HK-2 (cell line): ENCODE data around the gene DPH7.
A peak's percentile ranks its signal among the peaks of the same experiment; 100 is the strongest.
"Not testable (repeated sequence)": the region's sequence is repeated elsewhere in the genome, so short reads cannot be mapped to it uniquely, and the experiment has no call there.

ENCODE experiments used
- DNase-seq: peaks from one replicate; pipeline ENCODE4 v3.0.0-alpha.2; 2018; ENCODE audit not compliant: unreplicated experiment

DPH7 gene

DNA sequence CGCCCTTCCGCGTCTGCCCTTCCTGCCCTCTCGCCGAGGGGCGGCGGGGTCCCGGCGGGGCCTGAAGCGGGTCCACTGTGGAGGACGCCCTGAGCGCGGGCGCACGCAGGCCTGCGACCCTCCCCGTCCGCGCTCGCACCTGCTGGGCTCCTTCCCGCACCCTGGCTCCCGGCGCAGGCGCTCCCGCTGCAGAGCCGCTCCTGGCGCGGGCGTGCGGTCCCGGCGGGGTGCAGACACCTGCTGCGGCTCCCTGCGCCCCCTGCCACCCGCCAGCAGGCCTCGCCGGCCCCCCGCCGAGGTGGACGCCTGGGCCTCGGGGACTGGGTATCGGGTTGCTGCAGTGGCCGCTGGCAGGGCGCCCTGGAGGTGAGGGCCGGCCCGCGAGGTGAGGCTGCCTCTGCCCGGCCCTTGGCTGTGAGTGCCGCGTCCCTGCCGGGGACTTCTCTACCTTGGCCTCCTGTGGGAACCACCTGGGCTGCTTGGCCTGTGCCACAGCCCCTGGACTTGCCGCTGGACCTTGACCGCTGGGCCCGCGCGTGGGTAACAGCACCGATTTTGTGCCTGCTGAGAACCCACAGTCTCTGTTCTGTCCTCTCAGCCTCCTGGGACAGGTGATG, 27.4 kb upstream of the DPH7 start:
- DNase-seq = peak; percentile 57

DNA sequence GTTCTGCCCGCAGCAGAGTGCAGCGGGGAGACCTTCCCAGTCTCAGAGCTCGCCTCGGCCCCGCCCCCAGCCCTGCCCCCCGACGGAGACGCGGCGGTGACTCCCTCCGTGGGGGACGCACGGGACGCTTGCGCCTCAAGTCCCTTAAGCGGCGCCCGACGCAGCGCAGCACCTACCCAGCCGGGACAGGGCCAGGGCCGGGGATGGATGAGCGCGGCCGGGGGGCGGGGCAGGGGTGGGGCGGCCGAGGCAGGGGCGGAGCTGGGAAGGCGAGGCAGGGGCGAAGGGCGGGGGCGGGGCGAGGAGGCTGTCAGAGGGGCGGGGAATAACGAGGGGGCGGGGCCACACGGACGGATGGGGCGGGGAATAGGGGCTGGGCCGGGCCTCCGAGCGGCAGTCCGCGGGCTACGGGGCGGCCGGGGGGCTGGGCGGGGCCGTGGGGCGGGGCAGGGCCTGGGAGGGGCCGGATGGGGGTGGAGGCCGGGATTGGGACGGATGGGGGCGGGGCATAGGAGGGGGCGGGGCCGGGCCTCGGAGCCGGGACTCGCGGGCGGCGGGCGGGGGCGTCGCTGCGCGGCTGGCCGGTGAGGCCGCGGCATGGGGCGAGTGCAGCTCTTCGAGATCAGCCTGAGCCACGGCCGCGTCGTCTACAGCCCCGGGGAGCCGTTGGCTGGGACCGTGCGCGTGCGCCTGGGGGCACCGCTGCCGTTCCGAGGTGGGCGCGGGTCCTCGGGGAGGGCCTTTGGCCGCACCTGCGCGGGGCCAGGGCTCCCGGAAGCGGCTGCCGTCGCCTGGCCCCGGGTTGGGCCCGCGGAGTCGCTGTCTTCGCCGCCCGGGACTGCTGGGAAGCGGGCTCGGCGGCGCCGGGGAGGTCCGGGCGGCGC, 26.6 kb upstream of the DPH7 start, which contains the start of gene ARRDC1:
ARRDC1 (plus strand) TSS at position 566 of the 884 bp plus-strand sequence; CDS start at position 598, 32 bp downstream.
- DNase-seq = peak; percentile 97

DNA sequence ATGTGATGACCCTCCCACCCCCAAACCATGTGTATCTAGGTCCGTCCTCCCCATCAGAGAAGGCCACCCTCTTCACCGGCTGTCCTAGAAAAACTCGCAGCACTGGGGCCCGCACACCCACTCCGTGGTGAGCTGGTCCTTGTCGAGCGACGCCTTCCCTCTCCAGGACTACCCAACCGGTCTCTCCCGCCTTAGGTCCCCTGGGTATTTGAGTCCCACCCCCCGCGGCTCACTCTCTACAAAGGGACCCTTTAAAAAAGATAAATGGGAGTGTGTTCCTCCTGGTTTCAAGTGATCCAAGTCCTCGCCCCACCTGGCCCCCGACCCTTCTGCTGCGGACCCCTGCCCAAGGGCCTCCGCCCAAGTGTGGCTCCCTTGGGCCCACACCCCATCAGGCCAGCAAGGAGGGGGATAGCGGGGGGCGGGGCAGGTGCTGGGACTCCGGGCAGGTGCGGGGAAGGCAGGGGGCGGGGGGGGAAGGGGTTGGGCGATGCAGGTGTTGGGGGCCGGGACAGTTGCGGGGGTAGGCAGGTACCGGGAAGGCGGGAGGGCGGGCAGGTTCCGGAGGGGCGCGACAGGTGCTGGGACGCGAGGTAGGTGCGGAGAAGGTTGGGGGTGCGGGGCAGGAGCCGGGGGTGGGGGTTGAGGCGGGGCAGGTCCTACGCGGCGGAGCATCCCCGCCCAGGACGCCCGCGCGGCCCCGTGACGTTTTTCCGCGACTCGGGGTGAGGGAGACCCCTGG, 25.8 kb upstream of the DPH7 start:
- DNase-seq = no peak

DNA sequence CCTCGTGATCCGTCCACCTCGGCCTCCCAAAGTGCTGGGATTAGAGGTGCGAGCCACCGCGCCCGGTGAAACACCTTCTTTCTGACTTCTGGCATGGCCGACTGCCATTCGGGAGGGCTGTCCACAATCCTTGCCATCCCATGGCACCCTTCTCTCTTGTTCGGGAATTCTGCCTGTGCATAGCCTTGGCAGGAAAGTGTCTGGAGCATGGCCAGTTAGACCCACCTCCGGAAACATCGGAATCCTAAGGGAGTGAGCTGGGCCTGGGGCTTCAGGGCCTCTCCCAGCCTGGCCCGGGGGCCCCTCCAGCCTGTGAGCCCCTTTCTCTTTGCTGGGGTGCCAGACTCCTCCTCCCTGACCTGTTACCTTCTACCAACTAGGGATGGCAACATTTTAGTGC, 25.2 kb upstream of the DPH7 start:
- DNase-seq = no peak

DNA sequence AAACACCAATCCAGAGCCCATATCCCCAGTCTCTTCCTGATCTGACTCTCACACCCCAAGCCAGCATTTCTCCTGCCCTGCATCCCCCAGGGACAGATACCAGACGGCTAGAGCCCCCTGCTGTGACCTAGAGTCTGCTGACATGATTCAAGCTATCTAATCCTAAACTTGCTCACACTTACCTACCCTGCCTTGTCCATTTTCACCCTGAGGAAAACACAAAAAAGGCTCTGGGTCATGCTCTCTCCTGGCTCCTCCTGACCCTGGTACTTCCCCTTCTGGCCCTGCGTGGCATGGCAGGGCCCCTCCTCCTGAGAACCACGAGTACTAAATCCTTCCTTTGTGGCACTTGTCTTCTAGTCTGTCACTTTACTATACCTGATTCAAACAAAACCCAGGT, 23.9 kb upstream of the DPH7 start:
- DNase-seq = no peak

DNA sequence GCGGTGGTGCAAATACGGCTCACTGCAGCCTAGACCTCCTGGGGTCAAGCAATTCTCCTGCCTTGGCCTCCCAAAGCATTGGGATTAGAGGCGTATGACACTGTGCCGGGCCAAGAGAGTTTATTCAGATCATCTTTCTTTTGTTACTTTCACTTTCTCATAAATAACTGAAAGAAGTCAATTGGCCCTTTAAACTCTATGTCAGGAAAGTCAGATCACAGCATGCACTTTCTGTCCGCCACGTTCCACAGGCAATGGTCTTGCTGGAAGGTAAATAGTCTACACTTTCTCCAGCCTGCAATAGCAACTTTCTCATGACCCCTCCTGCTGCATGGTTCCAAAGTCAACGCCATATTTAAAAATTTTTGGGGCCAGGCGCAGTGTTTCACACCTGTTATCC, 20.2 kb upstream of the DPH7 start:
- DNase-seq = no peak

DNA sequence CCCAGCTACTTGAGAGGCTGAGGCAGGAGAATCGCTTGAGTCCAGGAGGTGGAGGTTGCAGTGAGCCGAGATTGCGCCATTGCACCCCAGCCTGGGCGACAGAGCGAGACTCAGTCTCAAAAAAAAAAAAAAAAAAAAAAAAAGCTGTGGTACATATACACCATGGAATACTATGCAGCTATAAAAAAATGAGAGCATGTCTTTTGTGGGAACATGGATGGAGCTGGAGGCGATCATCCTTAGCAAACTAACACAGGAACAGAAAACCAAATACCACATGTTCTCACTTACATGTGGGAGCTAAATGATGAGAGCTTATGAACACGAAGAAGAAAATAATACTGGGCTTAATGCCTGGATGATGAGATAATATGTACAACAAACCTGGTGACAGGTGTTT, 17.9 kb upstream of the DPH7 start:
- not testable (repeated sequence) for DNase-seq

DNA sequence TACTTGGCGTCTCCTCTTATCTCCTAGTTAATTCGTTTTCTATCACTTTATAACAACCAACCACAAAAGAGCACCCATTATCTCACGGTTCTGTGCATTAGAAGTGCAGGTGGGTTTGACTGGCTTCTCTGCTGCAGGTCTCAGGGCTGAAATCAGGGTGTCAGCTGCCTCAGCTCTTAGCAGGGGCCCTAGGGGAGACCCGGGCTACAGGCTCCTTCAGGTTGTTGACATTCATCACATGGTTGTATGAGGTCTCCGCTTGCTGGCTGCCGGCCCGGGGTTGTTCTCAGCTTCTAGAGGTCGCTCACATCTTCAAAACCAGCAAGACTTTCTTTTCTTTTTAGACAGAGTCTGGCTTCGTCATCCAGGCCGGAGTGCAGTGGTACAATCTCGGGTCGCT, 14.5 kb upstream of the DPH7 start:
- no peak for DNase-seq

DNA sequence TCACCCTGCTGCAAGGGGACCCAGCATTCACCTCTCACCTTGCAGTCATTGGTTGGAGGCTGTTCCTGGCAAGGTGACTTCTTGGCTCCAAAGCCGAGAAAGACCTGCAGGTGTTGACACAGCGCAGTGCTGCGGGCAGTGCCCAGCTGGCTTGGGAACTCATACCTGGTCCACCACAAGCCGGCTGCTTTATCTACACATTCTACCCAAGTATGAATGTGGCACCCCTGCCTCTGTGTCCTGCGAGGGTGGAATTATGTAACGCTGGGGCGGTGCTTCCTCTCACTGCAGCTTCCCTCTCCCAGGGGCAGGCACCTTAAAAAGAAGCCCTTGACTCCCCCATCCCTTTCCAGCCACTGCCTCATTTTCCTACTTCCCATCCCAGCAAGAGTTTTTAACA, 14.0 kb upstream of the DPH7 start:
- no peak for DNase-seq

DNA sequence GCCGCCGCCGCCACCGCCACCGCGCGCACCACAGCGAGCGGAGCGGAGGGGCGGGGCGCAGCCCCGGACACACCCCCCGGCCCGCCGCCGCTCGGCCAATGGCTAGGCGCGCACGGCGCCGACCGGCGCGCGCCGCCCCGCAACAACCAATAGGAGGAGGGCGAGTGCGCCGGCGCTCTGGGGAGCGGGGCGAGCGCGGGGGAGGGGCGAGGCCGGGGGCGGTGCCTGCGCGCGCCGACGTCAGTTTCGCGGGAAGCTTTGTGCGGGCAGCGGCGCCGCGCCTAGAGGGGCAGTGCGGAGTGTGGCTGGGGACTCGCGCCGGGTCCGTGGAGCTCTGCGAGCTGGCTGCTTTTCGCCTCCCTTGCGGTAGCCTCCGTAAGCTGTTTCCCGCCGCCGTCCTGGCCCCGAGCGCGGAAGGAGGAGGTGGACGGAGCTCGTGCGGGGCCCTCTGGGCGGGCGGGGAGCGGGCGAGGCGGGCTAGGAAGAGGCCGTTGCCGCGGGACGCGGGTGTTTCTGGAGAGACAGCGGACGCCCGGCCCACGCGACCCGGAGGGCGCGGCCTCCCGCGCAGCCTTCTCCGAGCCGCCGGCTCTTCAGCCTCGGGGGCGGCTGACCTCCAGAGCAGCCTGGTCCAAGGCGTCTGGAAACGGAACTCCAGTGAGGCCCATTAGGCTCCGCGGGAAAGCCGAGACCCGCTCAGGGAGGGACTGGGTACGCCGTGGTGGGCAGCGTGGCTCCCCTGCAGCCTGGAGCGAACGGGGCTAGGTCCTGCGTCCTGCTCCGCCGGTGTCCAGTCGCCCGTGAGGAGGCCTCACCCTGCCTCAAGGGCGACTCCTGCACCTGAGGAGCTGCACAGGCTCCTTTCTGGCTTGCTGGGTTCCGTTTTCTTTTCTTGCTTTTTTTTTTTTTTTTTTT, 12.0 kb upstream of the DPH7 start, which contains the start of gene ZMYND19:
ZMYND19 (minus strand) TSS at position 44 of the 915 bp plus-strand sequence. CDS start 249 bp downstream, outside the sequence.
- DNase-seq = peak; percentile 90

DNA sequence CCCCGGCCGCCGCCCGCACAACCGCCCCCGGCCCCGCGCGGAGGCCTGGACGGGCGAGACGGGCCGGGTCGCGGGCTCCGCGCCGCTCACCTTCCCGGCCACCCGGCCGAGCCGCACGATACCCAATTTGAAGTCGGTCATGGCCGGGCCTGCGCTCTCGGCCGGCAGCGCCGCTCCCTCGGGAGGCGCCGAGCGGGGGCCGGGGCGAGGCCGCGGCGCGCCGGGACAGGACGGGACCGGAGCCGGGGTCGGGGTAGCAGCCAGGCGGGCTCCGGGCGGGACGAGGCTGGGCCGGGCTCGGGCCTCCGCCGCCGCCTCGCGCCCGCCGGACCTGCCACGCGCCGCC, 11.4 kb upstream of the DPH7 start:
- DNase-seq = no peak

DNA sequence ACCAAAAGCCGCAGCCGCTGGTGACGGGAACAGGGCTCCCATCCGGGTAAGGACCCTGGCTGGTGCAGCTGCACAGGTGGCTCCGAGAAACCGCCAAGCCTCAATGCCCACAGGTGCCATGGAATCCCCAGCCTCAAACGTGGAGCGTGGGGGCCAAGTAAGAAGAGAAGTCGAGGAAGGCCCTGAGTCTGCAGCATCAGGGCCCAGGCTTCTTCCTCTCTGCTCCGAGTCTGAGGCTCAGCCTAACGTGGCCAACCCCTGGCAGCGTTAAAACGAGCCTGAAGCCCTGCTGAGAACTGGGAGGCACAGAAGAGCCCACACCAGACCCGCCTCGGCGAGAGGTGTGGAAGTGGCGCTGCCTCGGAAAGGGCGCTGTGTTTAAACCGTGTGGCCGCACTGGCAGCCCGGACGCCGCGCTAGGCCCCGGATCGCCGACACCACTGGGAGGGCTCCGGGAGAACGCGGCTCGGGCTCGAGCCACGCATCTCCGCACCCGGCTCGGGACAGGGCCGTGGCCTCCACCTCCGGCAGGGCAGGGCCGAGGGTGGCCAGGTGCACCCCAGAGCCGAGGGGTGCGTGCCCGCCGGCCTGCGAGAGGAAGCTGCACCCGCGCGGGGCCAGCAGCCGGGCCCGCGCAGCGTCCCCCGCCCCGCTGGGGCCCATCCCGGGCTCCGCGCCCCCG, 10.9 kb upstream of the DPH7 start:
- no peak for DNase-seq

DNA sequence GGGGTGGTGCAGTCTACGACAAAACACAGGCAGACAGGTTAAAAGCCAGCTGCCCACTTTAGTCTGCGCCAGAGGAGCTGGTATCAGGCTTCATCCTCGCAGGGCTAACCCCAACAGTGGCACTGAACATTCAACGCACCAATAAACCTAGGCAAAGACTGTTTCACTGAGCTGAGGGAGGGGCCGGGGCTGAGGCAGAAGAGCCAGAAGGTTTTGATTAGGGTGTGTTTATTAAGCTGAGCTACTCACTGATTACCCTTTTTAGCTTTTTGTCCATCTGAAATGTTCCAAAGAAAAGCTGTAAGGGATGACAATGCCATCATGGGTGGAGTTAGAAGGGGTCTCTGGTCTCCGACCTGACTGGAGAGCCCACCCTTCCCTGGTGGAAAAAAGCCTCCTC, 10.2 kb upstream of the DPH7 start:
- no peak for DNase-seq

DNA sequence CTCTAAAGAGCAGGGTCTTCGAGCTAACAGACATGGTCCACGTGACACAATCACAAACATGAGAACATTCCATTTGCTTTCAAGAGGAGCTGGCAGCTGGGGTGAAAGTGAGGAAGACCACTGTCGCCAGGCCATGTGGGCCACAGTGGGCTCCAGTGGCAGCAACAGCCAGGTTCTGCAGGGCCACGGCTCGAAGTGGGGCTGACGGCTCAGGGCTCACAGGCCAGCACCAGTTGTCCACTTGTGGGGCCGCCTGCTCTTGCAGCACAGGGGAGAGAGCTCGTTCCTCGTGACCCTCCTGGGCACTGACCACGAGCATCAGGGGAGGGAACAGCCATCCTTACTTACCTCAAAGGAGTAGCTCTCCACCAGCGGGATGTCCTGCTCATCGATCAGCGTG, 9.6 kb upstream of the DPH7 start:
- no peak for DNase-seq

DNA sequence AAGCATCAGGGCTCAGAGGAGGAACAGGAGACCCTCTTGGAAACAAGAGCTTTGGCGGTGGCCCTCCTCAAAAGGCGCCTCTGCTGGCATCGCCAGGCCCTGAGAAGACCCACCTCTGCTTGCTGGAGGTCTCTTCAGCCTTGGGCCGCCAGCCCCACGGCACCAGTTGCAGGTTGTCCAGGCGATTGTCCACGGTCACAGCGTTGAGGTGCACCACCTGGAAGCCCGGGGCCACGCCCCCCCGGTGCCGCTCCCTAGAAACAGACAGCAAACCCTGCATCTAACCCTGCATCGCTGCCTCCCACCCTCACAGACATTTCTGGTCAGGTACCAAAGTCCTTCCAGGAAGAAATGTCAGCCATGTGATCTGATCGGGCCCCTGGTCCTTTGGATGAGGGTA, 8.1 kb upstream of the DPH7 start:
- no peak for DNase-seq

DNA sequence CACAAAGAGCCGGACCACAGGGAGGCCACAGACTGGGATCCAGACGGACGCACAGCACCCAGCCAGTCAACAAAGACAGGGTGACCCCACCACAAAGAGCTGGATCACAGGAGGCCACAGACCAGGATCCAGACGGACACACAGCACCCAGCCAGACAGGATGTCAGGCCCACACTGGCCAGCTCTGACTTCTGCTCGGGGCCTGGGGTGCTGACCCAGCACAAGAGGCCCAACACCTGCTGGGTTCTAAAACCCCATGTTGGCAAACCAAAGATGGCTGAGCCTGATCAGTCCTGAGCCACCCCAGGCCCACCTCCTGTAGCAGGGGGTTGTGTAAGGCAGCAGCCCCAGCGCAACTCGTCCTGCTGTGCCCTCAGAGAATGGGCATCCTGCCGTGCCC, 5.2 kb upstream of the DPH7 start:
- DNase-seq = no peak

DNA sequence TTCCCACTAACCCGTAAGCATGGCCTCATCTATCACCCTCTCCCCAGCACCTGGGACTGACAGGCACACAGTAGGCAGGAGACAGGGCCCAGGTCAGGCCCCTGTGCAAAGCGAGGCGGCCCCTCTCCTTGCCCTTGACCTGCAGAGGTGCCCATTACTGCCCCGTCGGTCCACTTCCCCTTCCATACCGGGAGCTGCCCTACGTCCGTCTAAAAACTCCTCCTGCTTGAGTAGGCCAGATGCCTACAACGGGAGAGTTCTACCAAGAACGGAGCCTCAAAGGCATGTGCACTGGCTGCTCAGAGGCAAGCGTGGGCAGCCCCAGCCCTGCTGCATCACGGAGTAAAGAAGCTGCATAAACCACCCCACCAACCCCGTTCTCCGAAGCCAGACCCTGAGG, 4.6 kb upstream of the DPH7 start:
- no peak for DNase-seq

DNA sequence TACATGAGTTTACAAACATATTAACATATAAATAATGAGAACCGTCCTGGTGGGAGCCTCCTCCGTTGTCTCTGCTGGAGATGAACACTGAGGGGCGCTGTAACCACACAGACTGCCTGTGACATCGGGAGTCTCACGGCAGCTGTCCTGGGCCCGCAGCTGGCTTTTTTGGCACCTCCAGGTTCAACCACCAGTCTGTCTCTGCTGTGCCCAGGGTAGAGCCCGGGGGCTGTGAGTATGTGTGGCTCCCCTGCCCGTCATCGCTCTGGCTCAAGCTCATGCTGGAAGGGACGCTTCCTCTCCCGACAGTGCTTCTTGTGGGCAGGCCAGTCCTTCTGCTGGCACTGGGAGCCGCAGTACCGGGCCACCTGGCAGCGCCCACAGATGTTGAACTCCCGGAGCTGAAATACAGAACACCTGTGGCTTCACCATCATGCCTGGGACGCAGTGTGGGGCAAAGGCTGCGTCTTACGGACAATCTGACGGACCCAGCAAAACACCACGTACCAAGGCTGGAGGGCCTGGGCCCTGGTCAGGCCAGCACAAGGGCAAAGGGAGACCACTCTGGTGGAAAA, 3.6 kb upstream of the DPH7 start:
- DNase-seq = no peak

DNA sequence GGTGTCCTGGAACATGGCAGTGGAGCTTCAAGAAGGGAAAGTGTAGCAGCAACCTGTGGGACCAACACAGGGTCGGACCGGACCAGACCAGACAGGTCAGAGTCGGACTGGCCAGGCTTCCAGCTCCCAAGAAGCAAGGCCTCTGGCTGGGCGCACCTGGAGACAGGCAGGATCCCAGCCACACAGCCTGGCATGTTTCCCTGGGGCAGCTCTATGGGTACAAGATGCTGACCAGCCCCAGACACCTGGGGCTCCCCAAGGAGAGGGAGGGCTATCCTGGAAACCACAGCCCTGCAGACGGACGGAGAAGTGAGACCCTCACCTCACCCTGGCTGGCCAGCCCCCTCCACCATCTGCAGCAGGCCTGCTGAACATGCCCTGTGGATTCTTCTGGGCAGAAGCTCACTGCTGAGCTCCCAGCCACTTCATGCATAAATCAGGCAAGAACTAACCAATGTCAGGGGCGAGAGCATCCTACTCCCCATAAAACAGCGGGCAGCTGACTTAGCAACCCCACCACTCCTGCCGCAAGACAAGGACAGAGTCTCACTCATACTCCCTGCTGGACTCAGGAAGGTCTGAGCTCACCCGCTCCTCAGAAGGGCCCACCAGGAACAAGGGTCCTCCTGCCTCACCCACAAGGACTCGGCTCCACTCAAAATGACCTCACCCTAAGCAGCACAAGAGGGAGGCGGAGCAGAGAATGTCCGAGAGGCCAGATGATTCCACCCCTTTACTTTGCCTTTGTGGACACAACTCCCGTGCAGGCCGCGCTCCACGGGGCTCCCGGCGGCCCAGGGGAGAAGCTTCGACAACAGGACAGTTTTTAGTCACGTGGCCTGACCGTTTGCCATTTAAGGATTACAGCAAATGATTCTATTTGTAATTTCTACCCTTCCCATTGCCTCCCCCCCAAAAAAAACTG, 2.9 kb upstream of the DPH7 start:
- no peak for DNase-seq

DNA sequence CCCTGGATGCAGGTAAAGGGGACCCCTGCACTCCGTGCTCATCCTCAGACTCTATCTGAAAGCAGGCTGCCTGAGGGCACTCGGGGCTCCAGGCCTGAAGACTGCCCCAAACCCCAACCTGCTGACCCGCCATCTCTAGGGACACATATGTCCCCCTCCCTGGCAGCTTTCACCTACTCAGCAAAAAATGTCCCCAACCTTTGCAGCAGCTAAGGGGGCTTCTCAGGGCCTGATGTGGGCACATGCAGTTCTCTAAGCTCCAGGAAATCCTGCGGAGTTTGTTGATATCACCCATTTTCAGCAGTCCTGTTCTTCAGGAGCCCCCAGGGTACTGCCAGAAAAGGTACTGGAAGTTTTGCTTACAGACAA, 2.2 kb upstream of the DPH7 start:
- no peak for DNase-seq
